Lung (tissue), 12 donors: Measurements from ENCODE around the gene LRRK1. TPM values are rescaled to one million over a fixed set of nuclear protein-coding genes. Genes with fewer than 3 reads are reported as not detected.

Experiments
- ATAC-seq: fragments of 200-7000 bp; cut with Tn5 transposase; one replicate; pipeline ENCODE4 v1.9.1; 2020; ENCODE audit warnings: moderate number of reproducible peaks; ENCODE audit not compliant: insufficient read depth, low FRiP score
- DNase-seq, 3 donors: peaks; one replicate each; pipeline ENCODE4 v3.0.0-alpha.2; 2013 to 2017
- H3K27ac ChIP-seq, 2 donors: one replicate each; pipeline ENCODE4 v1.5.1; 2013; ENCODE audit warnings: mild to moderate bottlenecking in 2 of 2, moderate library complexity in 2 of 2, control low read depth in 1 of 2, inconsistent platforms in 1 of 2, low read depth in 1 of 2, low read length in 1 of 2
- H3K27me3 ChIP-seq, 3 donors: one replicate each; pipeline ENCODE4 v1.5.1; 2013; ENCODE audit warnings: low read length in 2 of 3; ENCODE audit not compliant: control insufficient read depth in 3 of 3, insufficient read depth in 3 of 3
- H3K36me3 ChIP-seq, 4 donors: one replicate each; pipeline ENCODE4 v1.5.1; 2013; ENCODE audit warnings: low read length in 4 of 4, mild to moderate bottlenecking in 1 of 4, moderate library complexity in 1 of 4; ENCODE audit not compliant: control insufficient read depth in 4 of 4, insufficient read depth in 4 of 4
- H3K4me1 ChIP-seq, 5 donors: one replicate each; pipeline ENCODE4 v1.5.1; 2013; ENCODE audit warnings: low read length in 5 of 5, mild to moderate bottlenecking in 2 of 5, moderate library complexity in 1 of 5; ENCODE audit not compliant: control insufficient read depth in 5 of 5, insufficient read depth in 5 of 5
- H3K4me3 ChIP-seq: one replicate; pipeline ENCODE4 v1.5.1; 2013; ENCODE audit warnings: mild to moderate bottlenecking, control low read depth, moderate library complexity
- H3K9ac ChIP-seq, 2 donors: one replicate each; pipeline ENCODE4 v1.5.1; 2013; ENCODE audit warnings: low read length in 2 of 2, control low read depth in 1 of 2; ENCODE audit not compliant: insufficient read depth in 1 of 2
- H3K9me3 ChIP-seq, 4 donors: one replicate each; pipeline ENCODE4 v1.5.1; 2013; ENCODE audit warnings: low read length in 3 of 4, mild to moderate bottlenecking in 1 of 4, moderate library complexity in 1 of 4; ENCODE audit not compliant: control insufficient read depth in 4 of 4, insufficient read depth in 3 of 4
- WGBS, 2 donors: extraction: QIAGEN DNeasy Blood & Tissue Kit; methylation state at CpG; one replicate each; pipeline ENCODE4 v1.1.7; 2013; 5-methylcytosine and 5-hydroxymethylcytosine counted together
- polyA plus RNA-seq, 2 donors: library from polyadenylated mRNA; stranded (reverse); fragments of 200-250 nt; gene quantifications; one replicate each; pipeline ENCODE4 v1.2.1, GENCODE V29; 2013
- total RNA-seq, 2 donors: library from RNA; depleted of rRNA in 1 of 2; stranded (reverse); fragments of >200 nt in 1 of 2; gene quantifications; one replicate each; pipeline ENCODE4 v1.2.1, GENCODE V29; 2014 to 2021
- TF ChIP-seq, protein P1 (sequence below): IDR thresholded peaks from 2 replicates; pipeline ENCODE4 v1.5.1; 2012; ENCODE audit warnings: mild to moderate bottlenecking; ENCODE audit errors: control extremely low read depth, extremely low read depth
- donor health status: control.
- donor health status: control.
- donor health status: Bipolar disorder and iron deficiency.
- donor health status: healthy.
- donor health status: DM: yes; HTN: yes; CAD: no.

Gene LRRK1
- total and polyA plus RNA-seq, 4 donors = 5.7 to 22.9 (median 9.7) TPM

DNA sequence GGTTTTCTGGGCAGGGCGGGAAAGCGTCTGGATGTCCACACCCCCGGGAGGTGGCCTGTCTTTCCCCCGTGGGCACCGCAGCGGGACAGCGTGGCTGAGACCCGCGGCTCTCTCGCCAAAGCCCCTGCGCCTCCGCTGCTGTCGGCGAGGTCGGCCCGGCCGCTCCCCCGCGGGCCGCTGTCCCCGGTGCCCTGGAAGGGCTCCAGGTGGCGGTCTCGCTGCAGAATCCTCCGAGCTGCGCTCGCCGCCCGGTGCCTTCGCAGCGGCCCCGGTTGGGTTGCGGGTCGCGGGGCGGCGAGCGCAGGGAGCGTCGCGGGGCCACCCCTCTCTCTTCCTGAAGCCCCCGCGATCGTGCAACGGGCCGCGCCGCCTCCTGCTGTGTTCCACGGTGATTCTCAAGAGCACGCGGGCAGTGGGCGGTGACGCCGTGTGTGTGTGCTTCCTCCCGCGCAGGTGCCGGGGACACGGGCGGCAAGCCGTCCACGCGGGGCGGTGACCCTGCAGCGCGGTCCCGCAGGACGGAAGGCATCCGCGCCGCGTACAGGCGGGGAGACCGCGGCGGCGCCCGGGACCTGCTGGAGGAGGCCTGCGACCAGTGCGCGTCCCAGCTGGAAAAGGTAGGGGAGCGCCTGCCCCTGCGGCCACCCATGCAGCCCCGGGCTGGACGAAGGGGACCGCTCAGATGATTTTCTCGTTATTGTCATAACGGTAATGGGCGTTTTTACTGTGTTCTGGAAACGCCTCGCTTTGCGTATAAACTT, 54.4 kb downstream of the LRRK1 start:
- Histone ChIP-seq H3K27ac (no peak overlapping the region), H3K4me1 (peaks cover 0 to 9% (median 4%) of the 10 kb centered on the region in 5 donors), H3K4me3 (no peak overlapping the region), H3K9ac (no peak overlapping the region), H3K36me3 (no peaks in the 10 kb centered on the region), H3K27me3 (peaks cover 5 to 66% (median 54%) of the 10 kb centered on the region in 3 donors), H3K9me3 (peaks cover 0 to 3% (median 2%) of the 10 kb centered on the region in 4 donors)
- TF ChIP-seq, protein P1, sequence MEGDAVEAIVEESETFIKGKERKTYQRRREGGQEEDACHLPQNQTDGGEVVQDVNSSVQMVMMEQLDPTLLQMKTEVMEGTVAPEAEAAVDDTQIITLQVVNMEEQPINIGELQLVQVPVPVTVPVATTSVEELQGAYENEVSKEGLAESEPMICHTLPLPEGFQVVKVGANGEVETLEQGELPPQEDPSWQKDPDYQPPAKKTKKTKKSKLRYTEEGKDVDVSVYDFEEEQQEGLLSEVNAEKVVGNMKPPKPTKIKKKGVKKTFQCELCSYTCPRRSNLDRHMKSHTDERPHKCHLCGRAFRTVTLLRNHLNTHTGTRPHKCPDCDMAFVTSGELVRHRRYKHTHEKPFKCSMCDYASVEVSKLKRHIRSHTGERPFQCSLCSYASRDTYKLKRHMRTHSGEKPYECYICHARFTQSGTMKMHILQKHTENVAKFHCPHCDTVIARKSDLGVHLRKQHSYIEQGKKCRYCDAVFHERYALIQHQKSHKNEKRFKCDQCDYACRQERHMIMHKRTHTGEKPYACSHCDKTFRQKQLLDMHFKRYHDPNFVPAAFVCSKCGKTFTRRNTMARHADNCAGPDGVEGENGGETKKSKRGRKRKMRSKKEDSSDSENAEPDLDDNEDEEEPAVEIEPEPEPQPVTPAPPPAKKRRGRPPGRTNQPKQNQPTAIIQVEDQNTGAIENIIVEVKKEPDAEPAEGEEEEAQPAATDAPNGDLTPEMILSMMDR = no peak
- ATAC-seq (no peak), DNase-seq (peak; percentile 14 to 30 (median 16))
- 11% methylated on average over 88 to 90 of the region's 90 CpGs for WGBS, 2 donors

DNA sequence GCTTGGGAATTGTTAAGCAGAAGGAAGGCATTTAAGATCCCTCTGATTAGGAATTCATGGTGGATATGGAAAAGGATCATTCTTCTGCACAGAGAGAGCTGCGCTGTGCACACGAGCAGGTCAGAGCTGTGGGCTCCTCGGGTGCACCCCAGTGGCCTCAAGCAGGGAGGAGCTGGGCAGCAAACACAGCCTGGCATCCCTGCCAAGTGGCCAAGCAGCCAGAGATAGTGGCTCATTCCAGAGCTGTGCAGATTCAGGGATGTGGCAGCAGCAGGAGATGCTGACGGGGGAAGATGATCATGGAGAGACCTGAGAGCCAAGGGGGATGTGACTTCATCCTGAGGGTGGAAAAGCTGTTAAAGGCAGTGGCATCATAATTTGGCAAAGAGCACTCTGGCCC, 55.9 kb downstream of the LRRK1 start:
- H3K4me1 ChIP-seq = peaks cover 0 to 9% (median 4%) of the 10 kb centered on the region in 5 donors
- DNase-seq = no peak
- 85 to 96% methylated on average over 4 of the region's 4 CpGs for WGBS, 2 donors
- no peak overlapping the region for H3K9ac ChIP-seq
- no peak overlapping the region for H3K27ac ChIP-seq
- no peaks in the 10 kb centered on the region for H3K36me3 ChIP-seq
- peaks cover 5 to 71% (median 54%) of the 10 kb centered on the region in 3 donors for H3K27me3 ChIP-seq
- TF ChIP-seq, protein P1 = no peak
- H3K9me3 ChIP-seq = peaks cover 0 to 3% (median 2%) of the 10 kb centered on the region in 4 donors
- H3K4me3 ChIP-seq = no peak overlapping the region
- no peak for ATAC-seq

DNA sequence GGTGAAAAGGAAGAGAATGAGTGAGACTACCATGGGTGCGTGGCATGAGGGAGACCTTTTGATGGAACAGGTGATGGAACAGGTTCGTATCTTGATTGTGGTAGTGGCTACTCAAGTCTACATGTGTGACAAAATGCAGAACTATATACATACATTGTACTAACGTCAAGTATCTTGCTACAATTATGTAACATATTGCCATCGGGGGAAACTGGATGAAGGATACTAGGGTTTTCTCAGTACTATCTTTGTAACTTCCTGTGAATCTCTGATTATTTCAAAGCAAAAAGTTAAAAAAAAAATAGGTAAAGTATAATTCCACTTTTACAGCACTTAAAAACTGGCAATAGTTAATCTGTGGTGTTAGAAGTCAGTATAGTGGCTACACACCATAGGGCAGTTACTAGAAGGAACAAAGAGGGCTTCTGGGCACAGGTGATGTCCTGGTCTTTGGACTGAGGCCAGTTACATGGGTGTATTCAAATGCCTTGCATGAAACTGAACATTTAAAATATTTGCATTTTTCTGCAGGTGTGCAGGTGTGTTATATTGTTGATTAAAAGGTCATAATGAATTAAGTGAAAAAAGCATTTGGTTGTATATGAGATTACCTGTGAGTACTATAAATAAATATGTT, 61.4 kb downstream of the LRRK1 start:
- 70 to 91% methylated on average over 4 of the region's 4 CpGs for WGBS, 2 donors
- DNase-seq = no peak

More for the DNA sequence above, 61.4 kb downstream of the LRRK1 start:
- TF ChIP-seq, protein P1 = no peak
- Histone ChIP-seq H3K4me3 (no peak overlapping the region), H3K9me3 (no peaks in the 10 kb centered on the region), H3K9ac (no peak overlapping the region), H3K27me3 (peaks cover 0 to 31% (median 17%) of the 10 kb centered on the region in 3 donors), H3K4me1 (no peaks in the 10 kb centered on the region), H3K36me3 (no peaks in the 10 kb centered on the region), H3K27ac (no peak overlapping the region)
- no peak for ATAC-seq
